ENCODE data around the gene IFIT2.
"Not testable (repeated sequence)": the region's sequence is repeated elsewhere in the genome, so short reads cannot be mapped to it uniquely, and the experiment has no call there.

The IFIT2 gene

GRCh38 chr10:89309156-89310055 lies 7.6 kb downstream of the IFIT2 start:
- no peak for DNase-seq

GRCh38 chr10:89310056-89310893 lies 8.4 kb downstream of the IFIT2 start:
- no peak for DNase-seq

GRCh38 chr10:89312973-89313372 lies 11.1 kb downstream of the IFIT2 start:
- no peak for DNase-seq

- DNase-seq: no peak
Measured at GRCh38 chr10:89314676-89315075, 12.8 kb downstream of the IFIT2 start.

- DNase-seq: not testable (repeated sequence)
Measured at GRCh38 chr10:89318047-89318446, 16.2 kb downstream of the IFIT2 start.

- DNase-seq: not testable (repeated sequence)
Measured at GRCh38 chr10:89325081-89325480, 23.2 kb downstream of the IFIT2 start.

- DNase-seq: not testable (repeated sequence)
Measured at GRCh38 chr10:89325856-89326255, 24.0 kb downstream of the IFIT2 start.

GRCh38 chr10:89327803-89328441 lies 26.1 kb downstream of the IFIT2 start, which contains the start of gene IFIT3:
Gene IFIT3, plus strand, starts transcription at chr10:89327997. Its CDS starts 77 bp downstream, at chr10:89328074.
- no peak for DNase-seq

- DNase-seq: no peak
Measured at GRCh38 chr10:89329151-89329550, 27.3 kb downstream of the IFIT2 start.

- DNase-seq: not testable (repeated sequence)
Measured at GRCh38 chr10:89330014-89330413, 28.2 kb downstream of the IFIT2 start.

GRCh38 chr10:89330537-89331212 lies 28.8 kb downstream of the IFIT2 start:
- DNase-seq: no peak

- not testable (repeated sequence) for DNase-seq
Measured at GRCh38 chr10:89331487-89332122, 29.8 kb downstream of the IFIT2 start.

GRCh38 chr10:89332123-89332633 lies 30.3 kb downstream of the IFIT2 start:
- no peak for DNase-seq

GRCh38 chr10:89335226-89335625 lies 33.4 kb downstream of the IFIT2 start:
- DNase-seq: no peak

GRCh38 chr10:89336241-89336640 lies 34.4 kb downstream of the IFIT2 start:
- no peak for DNase-seq

- DNase-seq: peak; percentile 47
Measured at GRCh38 chr10:89337484-89337883, 35.6 kb downstream of the IFIT2 start.

GRCh38 chr10:89338713-89339112 lies 36.9 kb downstream of the IFIT2 start:
- no peak for DNase-seq

GRCh38 chr10:89339875-89340274 lies 38.0 kb downstream of the IFIT2 start:
- no peak for DNase-seq

- DNase-seq: no peak
Measured at GRCh38 chr10:89341649-89342048, 39.8 kb downstream of the IFIT2 start.

GRCh38 chr10:89342206-89342958 lies 40.5 kb downstream of the IFIT2 start:
- no peak for DNase-seq

All from stimulated activated CD4-positive, alpha-beta T cell treated with anti-CD3 and anti-CD28 coated beads, Interleukin-1b, Interleukin-23, amount 100 ng/mL, for 48 hours (primary cell).